HG03066 (cell line): ENCODE data around the gene ISYNA1.

ENCODE experiments used
- ATAC-seq: cut with Tn5 transposase; IDR thresholded peaks from one replicate; pipeline ENCODE4 v1.9.1; 2021; ENCODE audit warnings: low read depth; ENCODE audit not compliant: unreplicated experiment

ISYNA1 gene

GRCh38 chr19:18397242-18398202 lies 40.4 kb downstream of the ISYNA1 start, which contains the start of gene LRRC25:
Gene LRRC25, minus strand, starts transcription at chr19:18397622. Its CDS starts 659 bp downstream, at chr19:18396963.
- no peak for ATAC-seq

DNA sequence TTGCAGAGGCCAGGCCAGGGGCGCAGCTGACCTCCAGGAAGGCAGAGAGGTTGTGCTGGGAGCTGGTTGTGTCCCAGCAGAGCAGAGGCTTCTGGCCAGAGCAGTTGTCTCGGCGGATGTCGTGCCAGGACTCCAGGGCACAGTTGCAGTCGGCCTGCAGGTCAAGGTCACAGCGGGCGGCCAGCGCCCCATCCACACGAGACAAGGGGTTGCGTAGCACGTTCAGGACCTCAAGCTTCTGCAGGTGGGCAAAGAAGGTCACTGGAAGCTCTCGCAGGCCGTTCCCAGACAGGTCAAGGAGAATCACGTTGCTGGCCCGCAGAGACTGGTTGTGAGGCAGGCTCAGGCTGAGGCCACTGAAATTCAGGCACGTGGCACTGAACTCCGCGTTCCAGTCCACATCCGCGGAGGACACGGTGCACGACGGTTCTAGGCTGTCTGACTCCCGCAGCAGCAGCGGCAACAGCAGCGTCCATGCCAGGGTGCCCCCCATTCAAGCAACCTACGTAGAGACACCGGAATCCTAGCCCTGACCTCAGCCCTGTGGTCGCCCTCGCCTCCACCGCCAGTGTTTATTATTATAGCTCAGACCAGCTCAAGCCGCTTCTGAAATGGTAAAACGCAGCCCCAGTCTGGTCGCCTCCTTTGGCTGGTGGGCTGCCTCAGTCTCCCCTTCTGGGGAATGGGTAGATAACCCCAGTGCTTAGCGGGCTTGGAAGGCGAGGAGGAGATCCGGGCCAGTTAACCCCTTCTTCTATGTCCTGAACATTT lies 41.3 kb downstream of the ISYNA1 start:
- ATAC-seq = no peak

DNA sequence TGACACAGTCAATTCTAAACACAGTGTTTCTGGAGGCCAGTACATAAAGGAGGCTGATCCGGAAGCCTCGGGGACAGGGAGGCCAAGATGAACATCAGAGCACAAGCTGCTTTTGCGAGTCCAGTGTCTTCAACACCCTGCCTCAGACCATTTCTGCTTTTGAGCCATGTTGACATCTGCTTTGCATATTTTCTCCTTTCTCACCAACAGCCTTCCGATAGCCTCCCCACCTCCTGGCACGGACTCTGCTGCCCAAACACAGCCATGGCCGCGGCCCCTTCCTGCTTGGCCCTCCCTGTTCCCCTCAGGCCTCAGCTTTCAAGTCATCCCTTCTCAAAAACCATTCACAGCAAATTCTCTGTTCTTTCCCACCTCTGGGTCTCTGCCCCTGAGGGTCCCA lies 44.1 kb downstream of the ISYNA1 start:
- no peak for ATAC-seq

DNA sequence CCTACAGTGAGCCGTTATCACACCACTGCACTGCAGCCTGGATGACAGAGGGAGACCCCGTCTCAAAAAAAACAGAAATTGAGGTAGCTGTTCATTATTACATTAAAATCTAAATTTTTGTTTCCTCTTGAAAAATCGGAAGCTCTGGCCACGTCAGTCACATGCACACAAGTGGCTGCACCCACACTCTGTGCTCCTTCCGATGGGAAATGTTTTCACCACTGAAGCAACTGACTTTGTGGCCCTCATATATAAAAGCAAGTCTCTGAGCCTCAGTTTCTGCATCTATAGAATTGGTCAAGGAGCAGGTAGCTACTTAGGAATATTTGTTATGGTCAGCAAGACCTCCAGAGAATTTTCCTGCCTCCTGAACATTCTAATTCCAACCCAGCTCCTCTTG lies 45.0 kb downstream of the ISYNA1 start:
- ATAC-seq = no peak

DNA sequence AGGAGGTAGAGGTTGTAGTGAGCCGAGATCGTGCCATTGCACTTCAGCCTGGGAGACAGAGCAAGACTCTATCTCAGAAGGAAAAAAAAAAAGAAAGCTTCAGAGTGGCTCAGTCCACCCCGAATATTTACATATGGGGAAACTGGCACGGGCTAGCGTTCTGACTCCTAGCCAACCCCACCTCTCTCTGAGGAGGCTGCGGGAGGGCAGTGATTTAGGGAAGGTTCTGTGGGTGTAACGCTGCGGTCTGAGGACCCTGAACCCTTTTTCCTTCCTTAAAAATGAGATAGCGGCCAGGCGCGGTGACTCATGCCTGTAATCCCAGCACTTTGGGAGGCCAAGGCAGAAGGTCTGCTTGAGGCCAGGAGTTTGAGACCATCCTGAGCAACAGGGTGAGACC lies 45.5 kb downstream of the ISYNA1 start:
- no peak for ATAC-seq

GRCh38 chr19:18391509-18392075 lies 46.3 kb downstream of the ISYNA1 start:
- no peak for ATAC-seq

DNA sequence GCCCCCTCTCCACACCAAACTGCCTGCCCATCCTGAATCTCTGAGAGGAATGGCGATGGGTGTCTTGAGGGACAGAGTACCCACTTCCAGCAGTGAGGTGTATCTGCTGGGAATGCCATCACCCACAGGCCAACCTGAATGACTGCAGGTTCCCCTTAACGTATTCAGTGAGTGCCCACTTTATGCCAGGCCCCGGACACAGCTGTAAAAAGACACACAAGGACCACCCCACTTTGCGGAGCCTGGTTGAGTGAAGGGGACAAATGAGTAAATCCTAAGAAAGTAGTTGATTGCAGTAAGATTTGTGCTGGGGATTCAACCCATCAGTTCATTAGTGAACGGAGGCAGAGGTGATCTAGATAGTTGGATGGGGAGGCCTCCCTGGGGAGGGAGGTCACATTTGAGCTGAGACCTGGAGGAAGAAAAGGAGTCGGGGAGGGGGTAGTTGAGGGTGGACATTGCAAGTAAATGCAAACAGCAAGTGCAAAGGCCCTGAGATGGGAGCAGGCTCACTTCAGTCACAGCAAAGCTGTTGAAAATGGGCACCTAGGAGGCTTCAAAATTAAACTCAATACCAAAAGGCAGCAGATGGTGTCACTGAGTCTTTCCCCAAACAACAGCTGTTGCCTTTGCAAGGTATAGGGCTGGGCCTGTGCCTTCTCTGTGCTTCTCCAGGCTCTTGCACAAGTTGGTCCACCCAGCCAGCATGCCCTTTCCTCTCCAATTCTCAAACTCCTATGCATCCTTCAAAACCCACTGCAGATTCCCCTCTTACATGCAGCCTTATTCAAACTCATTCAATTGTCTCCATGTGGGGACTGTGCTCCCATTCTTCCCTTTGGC lies 47.6 kb downstream of the ISYNA1 start:
- no peak for ATAC-seq

DNA sequence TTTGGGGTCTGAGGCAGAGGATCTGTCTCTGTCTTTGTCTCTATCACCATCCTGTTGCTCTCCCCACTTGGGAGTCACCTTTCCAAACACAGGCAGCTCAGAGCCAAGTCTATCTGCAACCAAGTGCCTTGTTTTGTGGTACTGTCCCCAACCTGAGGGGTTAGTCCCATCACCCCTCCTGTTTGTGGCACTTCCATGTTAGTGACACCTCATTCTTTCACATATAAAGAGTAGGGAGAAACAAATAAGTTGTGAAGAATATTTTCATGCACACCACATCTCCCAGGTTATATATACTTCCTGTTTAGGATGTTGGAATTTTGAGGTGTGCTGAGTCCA lies 48.2 kb downstream of the ISYNA1 start:
- ATAC-seq = no peak

DNA sequence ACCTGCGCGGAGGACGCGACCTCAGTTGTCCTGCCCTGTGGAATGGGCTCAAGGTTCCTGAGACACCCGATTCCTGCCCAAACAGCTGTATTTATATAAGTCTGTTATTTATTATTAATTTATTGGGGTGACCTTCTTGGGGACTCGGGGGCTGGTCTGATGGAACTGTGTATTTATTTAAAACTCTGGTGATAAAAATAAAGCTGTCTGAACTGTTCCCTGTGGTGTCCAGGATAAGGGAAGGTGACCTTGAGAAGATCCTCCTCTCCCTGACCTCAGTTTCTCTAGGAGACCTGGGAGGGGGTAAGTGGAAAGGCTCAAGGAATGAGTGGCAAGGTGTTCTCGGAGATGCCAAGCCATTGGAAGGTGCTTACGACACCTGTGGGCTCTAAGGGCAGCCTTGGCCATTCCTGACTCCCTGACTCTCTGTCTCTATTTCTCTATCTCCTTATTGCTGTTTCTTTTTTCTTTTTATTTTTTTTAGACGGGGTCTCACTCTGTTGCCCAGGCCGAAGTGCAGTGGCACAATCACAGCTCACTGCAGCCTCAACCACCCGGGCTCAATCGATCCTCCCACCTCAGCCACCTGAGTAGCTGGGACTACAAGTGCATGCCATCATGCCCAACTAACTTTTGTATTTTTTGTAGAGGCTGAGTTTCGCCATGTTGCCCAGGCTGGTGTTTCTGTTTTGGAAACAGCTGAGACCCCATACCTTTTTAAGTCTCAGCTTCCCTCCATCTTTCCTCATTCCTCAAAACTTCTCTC lies 48.8 kb downstream of the ISYNA1 start:
- ATAC-seq = no peak

DNA sequence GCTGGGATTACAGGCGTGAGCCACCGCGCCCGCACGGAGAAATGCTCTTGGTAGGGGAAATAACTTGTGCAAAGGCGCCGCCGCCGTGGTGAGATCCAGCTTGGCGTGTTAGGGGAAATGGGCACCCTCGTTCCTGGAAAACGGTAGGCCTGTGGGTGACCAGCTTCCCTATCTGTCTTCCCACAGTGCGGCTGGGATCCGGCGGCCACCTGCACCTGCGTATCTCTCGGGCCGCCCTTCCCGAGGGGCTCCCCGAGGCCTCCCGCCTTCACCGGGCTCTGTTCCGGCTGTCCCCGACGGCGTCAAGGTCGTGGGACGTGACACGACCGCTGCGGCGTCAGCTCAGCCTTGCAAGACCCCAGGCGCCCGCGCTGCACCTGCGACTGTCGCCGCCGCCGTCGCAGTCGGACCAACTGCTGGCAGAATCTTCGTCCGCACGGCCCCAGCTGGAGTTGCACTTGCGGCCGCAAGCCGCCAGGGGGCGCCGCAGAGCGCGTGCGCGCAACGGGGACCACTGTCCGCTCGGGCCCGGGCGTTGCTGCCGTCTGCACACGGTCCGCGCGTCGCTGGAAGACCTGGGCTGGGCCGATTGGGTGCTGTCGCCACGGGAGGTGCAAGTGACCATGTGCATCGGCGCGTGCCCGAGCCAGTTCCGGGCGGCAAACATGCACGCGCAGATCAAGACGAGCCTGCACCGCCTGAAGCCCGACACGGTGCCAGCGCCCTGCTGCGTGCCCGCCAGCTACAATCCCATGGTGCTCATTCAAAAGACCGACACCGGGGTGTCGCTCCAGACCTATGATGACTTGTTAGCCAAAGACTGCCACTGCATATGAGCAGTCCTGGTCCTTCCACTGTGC lies 49.6 kb downstream of the ISYNA1 start:
- peak; percentile 72 for ATAC-seq

DNA sequence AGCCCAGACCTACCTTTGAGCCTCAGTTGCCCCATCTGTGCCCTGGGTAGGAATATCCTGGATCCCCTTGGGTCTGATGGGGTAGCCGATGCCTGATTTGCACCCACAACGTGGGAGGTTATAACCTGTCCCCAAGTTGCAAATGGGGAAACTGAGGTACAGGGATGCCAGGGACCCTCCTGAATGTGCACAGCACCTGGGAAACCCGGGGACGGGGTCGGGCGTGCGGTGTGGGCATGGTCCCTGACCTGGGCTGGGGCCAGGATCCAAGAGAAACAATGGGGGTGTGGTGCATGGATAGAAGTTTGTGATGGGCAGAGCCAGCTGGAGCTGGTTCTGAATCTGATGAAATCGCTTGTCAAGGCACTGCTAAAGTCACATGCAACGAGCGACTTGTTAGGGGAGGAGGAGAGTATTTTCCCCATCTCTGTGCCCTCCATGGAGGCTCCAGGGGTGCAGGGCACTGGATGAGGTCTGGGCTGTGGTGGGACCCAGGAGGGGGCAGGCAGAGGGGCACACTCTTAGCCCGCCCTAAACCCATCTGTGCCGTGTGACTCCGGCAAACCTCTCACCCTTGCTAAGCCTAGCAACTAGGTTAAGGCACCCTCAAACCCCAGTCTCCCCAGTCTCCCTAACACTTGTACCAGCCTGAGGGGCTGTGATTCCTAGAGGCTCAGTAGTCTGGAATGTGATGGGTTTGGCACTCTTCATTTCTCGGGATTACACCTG lies 51.2 kb downstream of the ISYNA1 start:
- no peak for ATAC-seq

DNA sequence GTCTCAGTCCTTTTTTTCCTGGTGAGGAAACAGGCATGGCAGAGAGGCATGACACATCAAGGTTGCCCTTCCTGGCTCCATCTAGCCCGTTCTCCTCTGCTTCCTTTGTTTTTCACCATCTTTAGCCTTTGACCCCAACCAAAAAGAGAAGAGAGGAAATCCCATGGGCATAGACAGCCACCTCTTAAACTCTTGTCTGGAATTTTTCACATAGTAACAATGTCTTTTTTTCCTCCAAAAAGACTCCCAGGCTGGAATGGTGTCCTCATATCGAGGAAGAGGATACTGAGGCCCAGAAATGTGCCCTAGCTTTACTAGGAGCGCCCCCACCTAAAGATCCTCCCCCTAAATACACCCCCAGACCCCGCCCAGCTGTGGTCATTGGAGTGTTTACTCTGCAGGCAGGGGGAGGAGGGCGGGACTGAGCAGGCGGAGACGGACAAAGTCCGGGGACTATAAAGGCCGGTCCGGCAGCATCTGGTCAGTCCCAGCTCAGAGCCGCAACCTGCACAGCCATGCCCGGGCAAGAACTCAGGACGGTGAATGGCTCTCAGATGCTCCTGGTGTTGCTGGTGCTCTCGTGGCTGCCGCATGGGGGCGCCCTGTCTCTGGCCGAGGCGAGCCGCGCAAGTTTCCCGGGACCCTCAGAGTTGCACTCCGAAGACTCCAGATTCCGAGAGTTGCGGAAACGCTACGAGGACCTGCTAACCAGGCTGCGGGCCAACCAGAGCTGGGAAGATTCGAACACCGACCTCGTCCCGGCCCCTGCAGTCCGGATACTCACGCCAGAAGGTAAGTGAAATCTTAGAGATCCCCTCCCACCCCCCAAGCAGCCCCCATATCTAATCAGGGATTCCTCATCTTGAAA lies 52.0 kb downstream of the ISYNA1 start, which contains the start of gene GDF15:
GDF15 (plus strand) TSS at position 484 of the 868 bp plus-strand sequence; CDS start at position 516, 32 bp downstream.
- ATAC-seq = no peak

DNA sequence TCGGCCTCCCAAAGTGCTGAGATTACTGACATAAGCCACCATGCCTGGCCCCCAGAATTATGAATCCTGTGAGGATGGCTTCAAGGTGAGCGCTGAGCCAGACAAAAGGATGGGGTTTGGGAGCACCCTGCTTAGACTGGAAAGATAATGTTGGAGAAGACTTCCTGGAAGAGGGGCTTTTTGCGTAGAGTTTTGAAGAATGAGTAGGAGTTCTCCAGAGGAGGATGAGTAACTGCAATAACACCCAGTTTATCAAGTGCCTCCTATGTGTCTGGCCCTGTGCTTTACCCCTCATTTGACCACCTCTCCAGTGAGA lies 52.6 kb downstream of the ISYNA1 start:
- ATAC-seq = no peak

- ATAC-seq = no peak
These were observed 53.2 kb downstream of the ISYNA1 start for GRCh38 chr19:18384775-18385174.
